Gastrocnemius medialis (tissue), 4 donors: ENCODE measurements around the gene ZNF648. TPM values are rescaled to one million over a fixed set of nuclear protein-coding genes. Genes with fewer than 3 reads are reported as not detected.
A peak's percentile ranks its signal among the peaks of the same experiment; 100 is the strongest.

Experiments
- ATAC-seq, 2 donors: fragments of 150-250 bp; one replicate each; pipeline ENCODE4 v1.9.1; 2016
- DNase-seq, 2 donors: peaks; one replicate each; pipeline ENCODE4 v3.0.0-alpha.2; 2019
- H3K27ac ChIP-seq, 4 donors: fragments of 200-600 bp; sonication (generic); 1 replicate in 1 of 4; 2 replicates in 3 of 4; pipeline ENCODE4 v1.5.1; 2016 to 2018; ENCODE audit warnings: mild to moderate bottlenecking in 2 of 4, moderate library complexity in 1 of 4
- H3K27me3 ChIP-seq, 3 donors: fragments of 200-600 bp; sonication (generic) in 2 of 3; 1 replicate in 1 of 3; 2 replicates in 2 of 3; pipeline versions ENCODE4 v1.5.1 to v1.6.0; 2016 to 2019; ENCODE audit warnings: mild to moderate bottlenecking in 1 of 3, moderate library complexity in 1 of 3
- H3K36me3 ChIP-seq, 2 donors: fragments of 200-600 bp; sonication (generic) in 1 of 2; one replicate each; pipeline ENCODE4 v1.5.1; 2017 to 2018
- H3K4me1 ChIP-seq, 2 donors: fragments of 200-600 bp; sonication (generic) in 1 of 2; one replicate each; pipeline ENCODE4 v1.5.1; 2016 to 2017; ENCODE audit warnings: mild to moderate bottlenecking in 2 of 2
- H3K4me3 ChIP-seq, 4 donors: fragments of 200-600 bp; sonication (generic) in 3 of 4; 1 replicate in 1 of 4; 2 replicates in 3 of 4; pipeline ENCODE4 v1.5.1; 2016 to 2019; ENCODE audit warnings: mild to moderate bottlenecking in 2 of 4
- H3K9me3 ChIP-seq, 3 donors: fragments of 200-600 bp; sonication (generic) in 2 of 3; 1 replicate in 1 of 3; 2 replicates in 2 of 3; pipeline ENCODE4 v1.5.1; 2016 to 2019
- POLR2A ChIP-seq, 2 donors: fragments of 450-650 bp; IDR thresholded peaks; one replicate each; pipeline ENCODE4 v1.6.1; 2017; ENCODE audit warnings: antibody characterized with exemption in 2 of 2, mild to moderate bottlenecking in 2 of 2, moderate library complexity in 2 of 2
- in situ Hi-C, 4 donors: fragments of 200-750 bp; cut with MboI; loops; one replicate each; pipeline versions ENCODE4 v1.15.0 to v1.8.0; 2017; ENCODE audit warnings: low sequenced_read_pairs in 4 of 4
- intact Hi-C: fragments of 100-400 bp; cut with DNase I; formaldehyde crosslinking; loops from one replicate; pipeline ENCODE4 v1.15.1; 2023; ENCODE audit warnings: low total_unique reads
- total RNA-seq, 4 donors: library from RNA; depleted of rRNA; stranded (reverse); fragments of >200 nt; gene quantifications; one replicate each; pipeline versions ENCODE4 v1.1.0 to v1.2.3, GENCODE V29; 2016
- TF ChIP-seq, protein P1 (sequence below), 5 experiments: fragments of 450-650 bp in 3 of 5; fragments of 200-600 bp in 2 of 5; sonication (generic) in 2 of 5; IDR thresholded peaks in 4 of 5; conservative IDR thresholded peaks in 1 of 5; 1 replicate in 4 of 5; 2 replicates in 1 of 5; pipeline ENCODE4 v1.5.1; 2016 to 2019; ENCODE audit warnings: antibody characterized with exemption in 5 of 5, mild to moderate bottlenecking in 3 of 5, moderate library complexity in 3 of 5

ZNF648 gene
- total RNA-seq, 4 donors from 2014 or later, result 0.07 to 0.38 TPM; not detected in 2

DNA sequence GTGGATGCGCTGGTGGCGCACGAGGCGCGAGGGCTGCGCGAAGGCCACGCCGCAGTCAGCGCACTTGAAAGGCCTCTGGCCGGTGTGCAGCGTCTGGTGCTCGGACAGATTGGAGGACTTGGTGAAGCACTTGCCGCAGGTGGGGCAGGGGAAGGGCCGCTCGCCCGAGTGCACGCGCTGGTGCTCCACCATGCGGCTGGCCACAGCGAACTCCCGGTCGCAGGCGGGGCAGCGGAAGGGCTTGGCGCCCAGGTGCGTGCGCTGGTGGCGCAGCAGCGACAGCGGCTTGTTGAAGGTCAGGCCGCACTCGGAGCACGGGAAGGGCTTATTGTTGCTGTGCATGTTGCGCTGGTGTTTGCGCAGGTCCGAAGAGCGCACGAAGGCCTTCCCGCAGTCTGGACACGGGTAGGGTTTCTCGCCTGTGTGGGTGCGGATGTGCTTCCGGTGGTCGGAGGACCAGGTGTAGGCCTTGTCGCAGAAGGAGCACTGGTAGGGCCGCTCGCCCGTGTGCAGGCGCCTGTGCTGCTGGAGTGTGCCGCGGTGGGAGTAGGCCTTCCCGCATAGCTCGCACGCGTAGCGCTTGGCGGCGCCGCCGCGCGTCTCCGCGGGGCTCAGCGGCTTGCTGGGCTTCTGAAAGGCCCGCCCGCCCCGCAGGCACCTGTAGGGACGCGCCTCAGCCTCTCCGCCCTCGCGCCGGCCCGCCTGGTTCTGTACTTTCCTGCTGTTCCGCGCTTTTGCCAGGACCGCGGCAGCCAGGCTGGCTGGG is 4.7 kb downstream of the ZNF648 start:
- H3K36me3 ChIP-seq, result no peaks in the 10 kb centered on the region
- intact Hi-C loops, result loop anchor here (10.0 kb wide), 1 partner anchor 582 kb away; no protein-coding TSS in a partner anchor
- no peaks in the 10 kb centered on the region for H3K9me3 ChIP-seq
- no peaks in the 10 kb centered on the region for H3K27me3 ChIP-seq
- DNase-seq (no peak), ATAC-seq (no peak)
- TF ChIP-seq, protein P1, sequence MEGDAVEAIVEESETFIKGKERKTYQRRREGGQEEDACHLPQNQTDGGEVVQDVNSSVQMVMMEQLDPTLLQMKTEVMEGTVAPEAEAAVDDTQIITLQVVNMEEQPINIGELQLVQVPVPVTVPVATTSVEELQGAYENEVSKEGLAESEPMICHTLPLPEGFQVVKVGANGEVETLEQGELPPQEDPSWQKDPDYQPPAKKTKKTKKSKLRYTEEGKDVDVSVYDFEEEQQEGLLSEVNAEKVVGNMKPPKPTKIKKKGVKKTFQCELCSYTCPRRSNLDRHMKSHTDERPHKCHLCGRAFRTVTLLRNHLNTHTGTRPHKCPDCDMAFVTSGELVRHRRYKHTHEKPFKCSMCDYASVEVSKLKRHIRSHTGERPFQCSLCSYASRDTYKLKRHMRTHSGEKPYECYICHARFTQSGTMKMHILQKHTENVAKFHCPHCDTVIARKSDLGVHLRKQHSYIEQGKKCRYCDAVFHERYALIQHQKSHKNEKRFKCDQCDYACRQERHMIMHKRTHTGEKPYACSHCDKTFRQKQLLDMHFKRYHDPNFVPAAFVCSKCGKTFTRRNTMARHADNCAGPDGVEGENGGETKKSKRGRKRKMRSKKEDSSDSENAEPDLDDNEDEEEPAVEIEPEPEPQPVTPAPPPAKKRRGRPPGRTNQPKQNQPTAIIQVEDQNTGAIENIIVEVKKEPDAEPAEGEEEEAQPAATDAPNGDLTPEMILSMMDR (IDR thresholded peaks at IDR 0.05 in 4 of 5, conservative IDR thresholded peaks at IDR 0.05 in 1 of 5), result no peak
- no peak for TF ChIP-seq POLR2A (IDR thresholded peaks at IDR 0.05)
- no peak overlapping the region for H3K27ac ChIP-seq
- no peaks in the 10 kb centered on the region for H3K4me1 ChIP-seq
- H3K4me3 ChIP-seq, result no peak overlapping the region
- in situ Hi-C loops, result loop anchor here in 3 of 4 donors (25.0 kb wide), 1 partner anchor 569 kb away; the partner anchor contains the start of gene CACNA1E (in 3 of the 3)

DNA sequence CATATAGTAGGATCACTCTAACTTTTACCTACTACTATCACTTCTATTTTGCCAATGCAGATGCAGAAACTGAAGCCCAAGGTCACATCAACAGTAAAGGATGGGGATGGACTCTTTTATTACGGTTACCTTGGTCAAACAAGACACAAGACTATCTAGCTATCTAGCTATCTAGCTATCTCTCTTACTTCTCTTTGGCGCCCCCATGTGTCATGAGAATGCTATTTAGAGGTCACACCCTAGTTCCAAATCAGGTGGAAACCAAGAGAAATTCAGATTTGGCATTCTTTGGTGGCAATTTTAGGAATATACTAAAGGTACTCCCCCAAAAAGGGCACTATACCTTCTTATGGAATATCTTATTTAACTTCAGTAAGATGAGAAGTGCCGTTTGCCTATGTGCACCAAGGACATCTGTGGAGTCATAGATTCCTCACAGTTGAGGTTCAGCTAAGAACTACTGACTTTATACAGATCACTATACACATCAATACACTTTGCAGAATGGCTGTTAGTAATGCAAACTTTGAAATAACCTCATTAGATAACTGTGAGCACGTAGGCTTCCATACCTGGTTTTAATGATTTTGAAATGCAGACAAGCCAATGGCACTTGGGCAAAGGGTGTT is 6.7 kb downstream of the ZNF648 start:
- Histone ChIP-seq H3K4me1 (no peaks in the 10 kb centered on the region), H3K4me3 (no peak overlapping the region), H3K27me3 (no peaks in the 10 kb centered on the region), H3K36me3 (no peaks in the 10 kb centered on the region), H3K9me3 (no peaks in the 10 kb centered on the region), H3K27ac (no peak overlapping the region)
- in situ Hi-C loops, result loop anchor here in 3 of 4 donors (25.0 kb wide), 1 partner anchor 568 kb away; the partner anchor contains the start of gene CACNA1E (in 3 of the 3)
- no peak for TF ChIP-seq POLR2A (IDR thresholded peaks at IDR 0.05)
- TF ChIP-seq, protein P1 (IDR thresholded peaks at IDR 0.05 in 4 of 5, conservative IDR thresholded peaks at IDR 0.05 in 1 of 5), result peak in 2 of 5 experiments; percentile 19 to 27
- ATAC-seq (no peak), DNase-seq (no peak)
- intact Hi-C loops, result loop anchor here (10.0 kb wide), 1 partner anchor 580 kb away; no protein-coding TSS in a partner anchor

DNA sequence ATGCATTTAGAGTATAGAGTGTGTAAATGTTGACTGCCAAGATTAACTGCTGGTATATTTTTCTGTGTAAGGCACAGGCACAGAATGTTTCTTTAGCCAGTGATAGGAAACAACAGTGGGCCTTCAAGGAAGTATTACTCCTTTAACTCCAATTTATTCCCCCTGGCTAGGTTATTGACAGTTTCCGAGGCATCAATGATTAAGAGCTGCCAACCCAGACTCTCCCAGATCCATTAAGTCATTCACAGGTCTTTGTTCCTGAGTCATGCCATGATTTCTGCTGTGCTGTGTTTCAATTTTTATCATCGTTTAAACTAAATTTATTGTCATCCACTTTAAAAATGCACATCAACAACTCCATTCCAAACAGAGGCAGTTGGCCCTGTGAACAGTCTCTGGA is 9.2 kb downstream of the ZNF648 start:
- DNase-seq (no peak), ATAC-seq (no peak)
- in situ Hi-C loops (loop anchor here in 3 of 4 donors (25.0 kb wide), 1 partner anchor 565 kb away; the partner anchor contains the start of gene CACNA1E (in 3 of the 3)), intact Hi-C loops (loop anchor here (10.0 kb wide), 1 partner anchor 578 kb away; no protein-coding TSS in a partner anchor)
- H3K9me3 ChIP-seq, result no peaks in the 10 kb centered on the region
- H3K36me3 ChIP-seq, result no peaks in the 10 kb centered on the region
- TF ChIP-seq, protein P1 (IDR thresholded peaks at IDR 0.05 in 4 of 5, conservative IDR thresholded peaks at IDR 0.05 in 1 of 5), result no peak
- no peak for TF ChIP-seq POLR2A (IDR thresholded peaks at IDR 0.05)
- H3K4me3 ChIP-seq, result no peak overlapping the region
- H3K27ac ChIP-seq, result no peak overlapping the region
- no peaks in the 10 kb centered on the region for H3K27me3 ChIP-seq
- H3K4me1 ChIP-seq, result no peaks in the 10 kb centered on the region

GRCh38 chr1:182051938-182052337 is 9.6 kb downstream of the ZNF648 start:
- intact Hi-C loops, result loop anchor here (10.0 kb wide), 1 partner anchor 577 kb away; no protein-coding TSS in a partner anchor
- DNase-seq, result no peak
- H3K4me3 ChIP-seq, result no peak overlapping the region
- in situ Hi-C loops, result loop anchor here in 3 of 4 donors (25.0 kb wide), 1 partner anchor 565 kb away; the partner anchor contains the start of gene CACNA1E (in 3 of the 3)
- no peak overlapping the region for H3K27ac ChIP-seq
- no peaks in the 10 kb centered on the region for H3K27me3 ChIP-seq
- ATAC-seq, result no peak
- no peak for TF ChIP-seq POLR2A (IDR thresholded peaks at IDR 0.05)
- TF ChIP-seq, protein P1 (IDR thresholded peaks at IDR 0.05 in 4 of 5, conservative IDR thresholded peaks at IDR 0.05 in 1 of 5), result no peak
- no peaks in the 10 kb centered on the region for H3K9me3 ChIP-seq
- H3K36me3 ChIP-seq, result no peaks in the 10 kb centered on the region
- H3K4me1 ChIP-seq, result no peaks in the 10 kb centered on the region
